ENCODE data around the gene RTN4R. TPM values are rescaled to one million over a fixed set of nuclear protein-coding genes. Genes with fewer than 3 reads are reported as not detected.

RTN4R gene
- total RNA-seq, 1 experiment from 2014 or later = 0.30 TPM

DNA sequence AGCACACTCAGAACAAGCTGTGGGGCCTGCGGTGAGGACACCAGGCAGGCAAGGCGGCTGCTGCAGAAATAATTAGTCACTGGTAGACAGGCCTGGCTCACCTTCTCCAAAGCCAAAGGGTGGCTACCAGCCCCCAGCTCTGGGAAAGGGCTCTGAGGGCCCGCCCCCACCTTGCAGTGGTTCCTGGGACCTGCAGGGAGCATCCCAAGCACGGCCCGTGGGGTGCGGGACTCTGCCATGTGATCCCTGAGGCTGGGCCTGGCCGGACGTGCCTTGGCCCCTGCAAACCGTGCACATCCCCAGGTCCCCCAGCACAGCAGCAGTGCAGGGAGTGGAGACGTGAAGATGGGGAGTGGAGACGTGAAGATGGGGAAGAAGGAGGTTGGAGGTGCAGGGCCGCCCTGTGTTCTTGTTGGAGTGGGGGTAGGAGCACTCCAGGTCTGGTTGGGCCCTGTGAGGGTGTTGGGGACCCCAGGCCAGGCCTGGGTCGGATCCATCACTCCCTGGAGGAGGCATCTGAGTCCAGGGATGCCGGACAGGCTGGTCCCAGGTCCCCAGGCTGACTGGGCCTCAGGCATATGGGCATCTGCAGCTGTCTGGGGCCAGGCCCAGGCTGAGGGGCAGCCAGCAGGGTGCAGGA lies 41.9 kb downstream of the RTN4R start:
- Histone ChIP-seq H3K4me3 (ENCODE audit: low read length) (no peak overlapping the region), H3K36me3 (ENCODE audit: insufficient read depth, low read length) (no peaks in the 10 kb centered on the region), H3K9me2 (replicated peaks; ENCODE audit: insufficient read depth, low read length) (no peaks in the 10 kb centered on the region), H3K4me2 (ENCODE audit: low read depth, low read length, poor library complexity, severe bottlenecking) (no peak overlapping the region), H3K27ac (ENCODE audit: low read length) (no peak overlapping the region), H3K79me2 (ENCODE audit: low read length) (no peaks in the 10 kb centered on the region), H3K9ac (ENCODE audit: low read length) (no peak overlapping the region), H4K20me1 (ENCODE audit: insufficient read depth, low read depth, low read length) (no peaks in the 10 kb centered on the region), H2AFZ (ENCODE audit: low read length) (no peak overlapping the region), H3K27me3 (ENCODE audit: low read length) (no peaks in the 10 kb centered on the region), H3K9me3 (ENCODE audit: low read length) (no peaks in the 10 kb centered on the region), H3K4me1 (ENCODE audit: low read length) (peaks cover 13% of the 10 kb centered on the region)
- DNase-seq = no peak

DNA sequence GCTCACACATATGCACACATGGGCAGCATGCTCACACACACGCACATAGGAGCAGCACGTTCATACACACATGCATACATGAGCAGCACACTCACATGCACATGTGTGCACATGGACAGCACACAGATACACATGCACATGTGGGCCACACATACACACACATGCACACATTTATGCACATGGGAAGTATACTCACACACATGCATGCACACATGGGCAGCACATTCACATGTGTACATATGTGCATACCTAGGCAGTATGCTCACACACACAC lies 42.5 kb downstream of the RTN4R start:
- DNase-seq = no peak
- H3K9me2 ChIP-seq (replicated peaks; ENCODE audit: insufficient read depth, low read length) = no peaks in the 10 kb centered on the region
- H3K9ac ChIP-seq (ENCODE audit: low read length) = no peak overlapping the region
- no peaks in the 10 kb centered on the region for H3K9me3 ChIP-seq (ENCODE audit: low read length)
- H3K36me3 ChIP-seq (ENCODE audit: insufficient read depth, low read length) = no peaks in the 10 kb centered on the region
- no peaks in the 10 kb centered on the region for H4K20me1 ChIP-seq (ENCODE audit: insufficient read depth, low read depth, low read length)
- H2AFZ ChIP-seq (ENCODE audit: low read length) = no peak overlapping the region
- H3K4me3 ChIP-seq (ENCODE audit: low read length) = no peak overlapping the region
- H3K4me2 ChIP-seq (ENCODE audit: low read depth, low read length, poor library complexity, severe bottlenecking) = no peak overlapping the region
- no peak overlapping the region for H3K27ac ChIP-seq (ENCODE audit: low read length)
- peaks cover 8% of the 10 kb centered on the region for H3K4me1 ChIP-seq (ENCODE audit: low read length)
- no peaks in the 10 kb centered on the region for H3K27me3 ChIP-seq (ENCODE audit: low read length)
- no peaks in the 10 kb centered on the region for H3K79me2 ChIP-seq (ENCODE audit: low read length)

DNA sequence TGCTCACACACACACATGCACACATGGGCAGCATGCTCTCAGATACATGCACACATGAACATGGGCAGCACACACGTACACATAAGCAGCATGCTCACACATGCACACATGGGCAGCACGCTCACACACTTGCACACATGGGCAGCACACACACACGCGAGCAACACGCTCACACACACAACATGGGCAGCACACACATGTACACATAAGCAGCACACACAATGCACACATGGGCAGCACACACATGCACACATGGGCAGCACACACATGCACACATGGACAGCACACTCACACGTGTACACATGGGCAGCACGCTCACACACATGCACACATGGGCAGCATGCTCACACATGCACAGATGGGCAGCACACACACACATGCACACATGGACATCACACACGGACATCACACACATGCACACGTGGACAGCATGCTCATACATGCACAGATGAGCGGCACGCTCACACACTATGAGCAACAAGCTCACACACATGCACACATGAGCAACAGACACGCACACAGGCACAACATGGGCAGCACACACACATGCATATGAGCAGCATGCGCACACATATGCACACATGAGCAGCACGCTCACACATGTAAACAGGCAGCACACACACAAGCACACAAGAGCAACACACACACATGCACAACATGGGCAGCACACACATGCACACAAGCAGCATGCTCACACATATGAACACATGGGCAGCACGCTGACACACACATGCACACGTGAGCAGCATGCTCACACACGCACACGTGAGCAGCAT lies 43.0 kb downstream of the RTN4R start:
- no peaks in the 10 kb centered on the region for H4K20me1 ChIP-seq (ENCODE audit: insufficient read depth, low read depth, low read length)
- H3K4me1 ChIP-seq (ENCODE audit: low read length) = peaks cover 2% of the 10 kb centered on the region
- H3K4me2 ChIP-seq (ENCODE audit: low read depth, low read length, poor library complexity, severe bottlenecking) = no peak overlapping the region
- no peak overlapping the region for H2AFZ ChIP-seq (ENCODE audit: low read length)
- no peaks in the 10 kb centered on the region for H3K9me2 ChIP-seq (replicated peaks; ENCODE audit: insufficient read depth, low read length)
- H3K4me3 ChIP-seq (ENCODE audit: low read length) = no peak overlapping the region
- H3K27me3 ChIP-seq (ENCODE audit: low read length) = no peaks in the 10 kb centered on the region
- H3K9me3 ChIP-seq (ENCODE audit: low read length) = no peaks in the 10 kb centered on the region
- H3K9ac ChIP-seq (ENCODE audit: low read length) = no peak overlapping the region
- no peak overlapping the region for H3K27ac ChIP-seq (ENCODE audit: low read length)
- no peak for DNase-seq
- H3K79me2 ChIP-seq (ENCODE audit: low read length) = no peaks in the 10 kb centered on the region
- no peaks in the 10 kb centered on the region for H3K36me3 ChIP-seq (ENCODE audit: insufficient read depth, low read length)

DNA sequence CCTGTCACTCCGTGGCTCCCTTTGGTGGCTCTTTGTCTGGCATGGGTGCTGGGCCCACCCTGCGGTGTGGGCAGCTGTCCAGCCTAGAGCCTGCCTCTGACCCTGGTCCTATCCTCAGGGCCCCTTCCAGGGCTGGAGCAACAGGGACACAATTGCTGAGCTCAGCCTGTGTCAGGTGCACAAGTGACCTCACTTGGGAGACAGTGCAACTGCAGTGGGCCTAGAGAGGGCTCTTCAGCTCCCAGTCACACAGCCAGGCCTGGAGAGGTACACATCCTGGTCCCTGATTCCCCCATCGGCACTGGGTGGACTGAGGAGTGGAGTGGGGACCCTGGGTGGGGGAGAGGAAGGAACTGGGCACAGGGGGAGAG lies 43.9 kb downstream of the RTN4R start:
- Histone ChIP-seq H3K4me2 (ENCODE audit: low read depth, low read length, poor library complexity, severe bottlenecking) (no peak overlapping the region), H4K20me1 (ENCODE audit: insufficient read depth, low read depth, low read length) (no peaks in the 10 kb centered on the region), H3K27ac (ENCODE audit: low read length) (no peak overlapping the region), H3K4me1 (ENCODE audit: low read length) (no peaks in the 10 kb centered on the region), H3K9ac (ENCODE audit: low read length) (no peak overlapping the region), H3K36me3 (ENCODE audit: insufficient read depth, low read length) (no peaks in the 10 kb centered on the region), H3K9me3 (ENCODE audit: low read length) (peaks cover 6% of the 10 kb centered on the region), H3K9me2 (replicated peaks; ENCODE audit: insufficient read depth, low read length) (no peaks in the 10 kb centered on the region), H3K79me2 (ENCODE audit: low read length) (no peaks in the 10 kb centered on the region), H3K4me3 (ENCODE audit: low read length) (no peak overlapping the region), H2AFZ (ENCODE audit: low read length) (no peak overlapping the region), H3K27me3 (ENCODE audit: low read length) (no peaks in the 10 kb centered on the region)
- DNase-seq = no peak

DNA sequence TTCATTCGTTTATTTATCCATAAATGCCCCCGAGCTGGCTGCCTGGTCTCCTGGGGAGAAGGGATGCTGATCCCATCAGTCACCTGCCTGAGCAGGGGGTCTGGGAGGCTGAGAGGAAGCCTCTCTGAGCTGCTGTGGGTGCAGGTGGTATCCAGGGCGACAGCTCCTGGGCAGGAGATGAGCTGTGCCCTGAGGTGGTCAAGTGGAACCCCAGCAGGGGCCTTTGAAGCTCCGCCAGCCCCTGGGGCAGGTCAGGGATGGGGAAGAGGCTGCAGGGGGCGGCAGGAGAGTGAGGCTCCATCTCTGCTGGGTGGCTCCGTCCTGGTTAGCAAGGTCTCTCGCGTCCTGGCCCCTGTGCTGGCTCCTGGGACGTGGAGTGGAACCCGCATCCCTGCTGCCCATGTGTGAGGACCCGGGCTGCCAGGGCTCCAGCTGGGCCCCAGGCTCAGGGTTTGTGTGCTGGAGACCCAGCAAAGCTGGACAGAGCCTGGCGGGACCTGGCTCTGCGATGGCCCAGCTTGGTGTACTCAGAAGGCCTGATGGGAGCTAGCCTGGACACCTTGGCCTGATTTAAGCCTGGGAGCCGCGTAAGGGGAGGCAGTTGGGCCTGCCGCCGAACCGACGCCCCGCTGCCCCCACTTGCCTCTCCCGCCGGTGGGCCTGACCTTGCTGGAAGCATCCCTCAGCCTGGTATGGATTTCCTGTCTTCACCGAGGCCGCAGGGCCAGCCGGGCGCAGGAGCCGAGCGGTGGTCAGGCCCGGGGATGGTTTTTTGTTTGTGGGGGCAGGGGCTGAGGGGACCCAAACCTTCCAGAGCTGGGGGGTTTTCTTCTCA lies 44.5 kb downstream of the RTN4R start:
- H3K9me3 ChIP-seq (ENCODE audit: low read length) = peaks cover 6% of the 10 kb centered on the region
- H3K4me1 ChIP-seq (ENCODE audit: low read length) = no peaks in the 10 kb centered on the region
- H3K9ac ChIP-seq (ENCODE audit: low read length) = no peak overlapping the region
- no peaks in the 10 kb centered on the region for H4K20me1 ChIP-seq (ENCODE audit: insufficient read depth, low read depth, low read length)
- no peak overlapping the region for H3K4me3 ChIP-seq (ENCODE audit: low read length)
- H3K36me3 ChIP-seq (ENCODE audit: insufficient read depth, low read length) = no peaks in the 10 kb centered on the region
- no peak overlapping the region for H3K27ac ChIP-seq (ENCODE audit: low read length)
- no peaks in the 10 kb centered on the region for H3K9me2 ChIP-seq (replicated peaks; ENCODE audit: insufficient read depth, low read length)
- DNase-seq = no peak
- H3K4me2 ChIP-seq (ENCODE audit: low read depth, low read length, poor library complexity, severe bottlenecking) = no peak overlapping the region
- no peaks in the 10 kb centered on the region for H3K27me3 ChIP-seq (ENCODE audit: low read length)
- no peak overlapping the region for H2AFZ ChIP-seq (ENCODE audit: low read length)
- H3K79me2 ChIP-seq (ENCODE audit: low read length) = no peaks in the 10 kb centered on the region

DNA sequence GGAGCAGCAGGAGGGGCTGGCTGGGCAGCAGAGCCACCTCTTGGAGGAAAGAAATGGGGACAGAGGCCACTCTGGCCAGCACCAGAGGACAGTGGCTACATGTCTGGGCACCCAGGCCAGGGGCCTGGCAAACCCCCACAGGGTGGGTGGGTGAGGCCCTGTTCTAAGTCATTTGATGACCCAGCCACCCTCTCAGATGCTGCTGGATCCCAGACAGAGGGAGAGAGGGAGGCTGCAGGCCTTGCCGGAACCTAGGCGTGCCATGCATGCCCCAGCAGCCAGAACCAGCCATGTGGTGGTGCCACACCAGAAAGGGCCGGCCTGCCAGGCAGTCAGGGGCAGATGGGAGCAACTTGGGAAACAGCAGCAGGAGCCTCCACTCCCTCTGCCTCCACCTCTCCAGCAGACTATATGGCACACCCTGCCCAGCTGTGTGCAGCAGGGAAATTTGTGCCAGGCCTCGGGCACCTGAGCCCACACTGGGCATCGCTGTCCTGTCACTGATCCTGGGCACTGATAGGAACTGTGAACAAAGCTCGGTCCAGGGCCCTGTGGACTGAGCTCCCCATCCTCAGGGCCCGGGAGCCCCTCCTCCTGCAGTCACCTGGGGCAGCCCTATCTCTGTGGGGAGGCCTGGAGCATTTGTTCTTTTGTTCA lies 45.2 kb downstream of the RTN4R start:
- DNase-seq = no peak
- no peak overlapping the region for H3K9ac ChIP-seq (ENCODE audit: low read length)
- no peaks in the 10 kb centered on the region for H3K4me1 ChIP-seq (ENCODE audit: low read length)
- H3K27ac ChIP-seq (ENCODE audit: low read length) = no peak overlapping the region
- H3K9me3 ChIP-seq (ENCODE audit: low read length) = peaks cover 6% of the 10 kb centered on the region
- no peak overlapping the region for H2AFZ ChIP-seq (ENCODE audit: low read length)
- H3K4me2 ChIP-seq (ENCODE audit: low read depth, low read length, poor library complexity, severe bottlenecking) = no peak overlapping the region
- H3K9me2 ChIP-seq (replicated peaks; ENCODE audit: insufficient read depth, low read length) = no peaks in the 10 kb centered on the region
- no peak overlapping the region for H3K4me3 ChIP-seq (ENCODE audit: low read length)
- H3K36me3 ChIP-seq (ENCODE audit: insufficient read depth, low read length) = no peaks in the 10 kb centered on the region
- H3K79me2 ChIP-seq (ENCODE audit: low read length) = no peaks in the 10 kb centered on the region
- no peaks in the 10 kb centered on the region for H4K20me1 ChIP-seq (ENCODE audit: insufficient read depth, low read depth, low read length)
- no peaks in the 10 kb centered on the region for H3K27me3 ChIP-seq (ENCODE audit: low read length)

DNA sequence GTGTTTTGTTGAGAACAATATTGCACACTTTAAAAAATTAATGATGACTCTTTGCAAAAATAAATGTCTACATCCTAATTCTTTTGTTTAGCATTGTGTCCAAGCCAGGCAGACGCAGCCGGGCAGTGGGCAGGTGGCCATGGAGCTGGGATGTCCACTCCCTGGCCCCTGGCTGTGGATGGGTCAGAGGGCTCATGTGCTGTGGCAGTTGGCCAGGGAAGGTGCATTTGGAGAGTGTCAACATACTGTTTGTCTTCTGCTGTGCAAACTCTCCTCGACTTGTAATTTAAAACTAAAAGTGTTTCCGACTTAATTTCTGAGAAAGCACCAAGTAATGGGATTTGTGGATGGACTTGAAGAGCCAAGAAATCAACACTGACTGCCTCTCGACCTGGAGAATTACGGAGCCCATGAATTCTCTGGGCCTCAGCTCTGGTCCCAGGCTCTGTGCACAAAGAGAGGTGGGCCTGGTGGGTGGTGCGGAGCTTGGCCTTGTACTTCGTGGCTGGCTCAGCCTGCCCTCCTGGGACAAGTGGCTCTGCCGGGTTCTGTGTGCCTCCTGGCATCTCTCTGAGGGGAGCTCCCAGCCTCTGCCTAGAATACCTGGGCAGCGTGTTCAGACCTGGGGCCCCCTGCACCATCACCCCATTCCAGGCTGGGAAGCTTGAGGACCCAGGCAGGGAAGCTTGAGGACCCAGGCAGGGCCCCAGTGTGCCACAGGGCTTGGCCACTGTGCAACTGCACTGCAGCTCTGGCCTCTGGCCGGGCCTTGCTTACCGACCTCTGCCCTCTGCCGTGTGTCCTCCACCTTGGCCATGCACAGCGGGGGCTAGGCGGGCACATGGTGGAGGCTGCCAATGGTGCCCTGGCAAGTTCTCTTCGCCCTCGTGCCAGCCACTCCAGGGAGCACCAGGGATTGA lies 46.4 kb downstream of the RTN4R start:
- Histone ChIP-seq H3K79me2 (ENCODE audit: low read length) (no peaks in the 10 kb centered on the region), H4K20me1 (ENCODE audit: insufficient read depth, low read depth, low read length) (no peaks in the 10 kb centered on the region), H3K9me2 (replicated peaks; ENCODE audit: insufficient read depth, low read length) (no peaks in the 10 kb centered on the region), H3K36me3 (ENCODE audit: insufficient read depth, low read length) (no peaks in the 10 kb centered on the region), H2AFZ (ENCODE audit: low read length) (no peak overlapping the region), H3K27ac (ENCODE audit: low read length) (no peak overlapping the region), H3K4me3 (ENCODE audit: low read length) (no peak overlapping the region), H3K4me2 (ENCODE audit: low read depth, low read length, poor library complexity, severe bottlenecking) (no peak overlapping the region), H3K4me1 (ENCODE audit: low read length) (no peaks in the 10 kb centered on the region), H3K9ac (ENCODE audit: low read length) (no peak overlapping the region), H3K9me3 (ENCODE audit: low read length) (peaks cover 6% of the 10 kb centered on the region), H3K27me3 (ENCODE audit: low read length) (no peaks in the 10 kb centered on the region)
- no peak for DNase-seq

All from Karpas-422 (cell line).